ENCODE measurements around the gene RAB25.
"Not testable (repeated sequence)": the region's sequence is repeated elsewhere in the genome, so short reads cannot be mapped to it uniquely, and the experiment has no call there.

The RAB25 gene

GRCh38 chr1:156055281-156056048 is 5.5 kb upstream of the RAB25 start:
- no peak for DNase-seq

GRCh38 chr1:156056326-156056849 is 4.6 kb upstream of the RAB25 start:
- DNase-seq: no peak

- no peak for DNase-seq
These were observed 1.2 kb downstream of the RAB25 start for GRCh38 chr1:156062189-156062588.

- no peak for DNase-seq
These were observed 3.0 kb downstream of the RAB25 start for GRCh38 chr1:156063997-156064285.

- peak; percentile 18 for DNase-seq
These were observed 3.7 kb downstream of the RAB25 start for GRCh38 chr1:156064615-156065014.

GRCh38 chr1:156065212-156065611 is 4.3 kb downstream of the RAB25 start:
- DNase-seq: no peak

GRCh38 chr1:156065871-156066270 is 4.9 kb downstream of the RAB25 start:
- no peak for DNase-seq

GRCh38 chr1:156067262-156067661 is 6.3 kb downstream of the RAB25 start:
- DNase-seq: no peak

- no peak for DNase-seq
These were observed 8.8 kb downstream of the RAB25 start for GRCh38 chr1:156069490-156070455.

GRCh38 chr1:156070548-156070947 is 9.6 kb downstream of the RAB25 start:
- DNase-seq: no peak

- DNase-seq: not testable (repeated sequence)
These were observed 10.4 kb downstream of the RAB25 start for GRCh38 chr1:156071332-156071816.

- DNase-seq: no peak
These were observed 11.3 kb downstream of the RAB25 start for GRCh38 chr1:156072251-156072650.

- no peak for DNase-seq
These were observed 12.2 kb downstream of the RAB25 start for GRCh38 chr1:156073110-156073687.

- DNase-seq: no peak
These were observed 12.8 kb downstream of the RAB25 start for GRCh38 chr1:156073740-156074139.

- DNase-seq: no peak
These were observed 13.7 kb downstream of the RAB25 start for GRCh38 chr1:156074661-156075060.

- no peak for DNase-seq
These were observed 14.2 kb downstream of the RAB25 start for GRCh38 chr1:156075162-156075561.

GRCh38 chr1:156075775-156076204 is 14.8 kb downstream of the RAB25 start:
- DNase-seq: no peak

GRCh38 chr1:156076609-156077429 is 15.9 kb downstream of the RAB25 start:
- no peak for DNase-seq

GRCh38 chr1:156077430-156077760 is 16.4 kb downstream of the RAB25 start:
- DNase-seq: no peak

- no peak for DNase-seq
These were observed 17.8 kb downstream of the RAB25 start for GRCh38 chr1:156078728-156079127.

GRCh38 chr1:156079762-156080161 is 18.8 kb downstream of the RAB25 start:
- DNase-seq: no peak

GRCh38 chr1:156080241-156080862 is 19.4 kb downstream of the RAB25 start:
- no peak for DNase-seq

All from activated CD4-positive, alpha-beta T cell treated with anti-CD3 and anti-CD28 coated beads, Interleukin-2, amount 50 U/mL, for 16 hours (primary cell).